Measurements from ENCODE around the gene TULP4.

DNA sequence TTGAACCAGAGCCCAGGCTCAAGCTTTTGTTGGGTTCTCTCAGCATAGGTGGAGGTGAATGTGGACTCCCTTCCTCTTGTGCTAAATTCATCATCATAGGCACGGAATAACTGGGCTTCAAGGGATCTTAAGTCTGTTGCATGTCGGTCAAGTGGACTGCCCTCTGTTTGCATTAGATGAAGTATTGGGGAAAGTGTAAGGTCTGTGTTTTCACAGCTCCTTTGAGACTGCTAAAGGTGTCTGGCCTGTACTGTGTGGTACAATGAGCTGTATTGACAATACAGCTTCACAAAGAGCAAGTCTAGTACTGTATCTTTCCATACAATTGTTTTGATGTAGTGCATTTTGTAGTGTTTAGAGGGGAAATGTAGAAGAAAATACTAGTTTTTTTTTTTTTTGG, 34.3 kb upstream of the TULP4 start:
- TF ChIP-seq SP1 (IDR thresholded peaks at IDR 0.05) (no peak), ELF4 (IDR thresholded peaks at IDR 0.05) (no peak), ZNF384 (IDR thresholded peaks at IDR 0.05) (no peak), FOXK2 (IDR thresholded peaks at IDR 0.05) (no peak), BHLHE40 (IDR thresholded peaks at IDR 0.05; ENCODE audit: borderline replicate concordance) (no peak), SUZ12 (IDR thresholded peaks at IDR 0.05) (no peak), FOXM1 (IDR thresholded peaks at IDR 0.05; ENCODE audit: borderline replicate concordance) (no peak), FOXA1 (IDR thresholded peaks at IDR 0.05) (no peak), TARDBP (IDR thresholded peaks at IDR 0.05) (no peak), NFRKB (IDR thresholded peaks at IDR 0.05) (no peak), ARNT (IDR thresholded peaks at IDR 0.05) (no peak)
